H4 (cell line): ENCODE results near the gene CCDC182. TPM values are rescaled to one million over a fixed set of nuclear protein-coding genes. Genes with fewer than 3 reads are reported as not detected.

ENCODE experiments used
- DNase-seq: peaks from one replicate; pipeline ENCODE4 v3.0.0-alpha.2; 2015; ENCODE audit warnings: low spot score
- total RNA-seq: library from RNA; depleted of rRNA; stranded (reverse); fragments of >200 nt; shearing (Covaris generic); gene quantifications from 2 replicates; pipeline ENCODE4 v1.2.3, GENCODE V29; 2014; rRNA removed

The CCDC182 gene
- total RNA-seq: not detected in 2 replicates

- no peak for DNase-seq
Observed at GRCh38 chr17:57745242-57745641, at the start of gene CCDC182. TSS of gene CCDC182 (minus strand) at chr17:57745299. CDS start at chr17:57745272, 27 bp downstream.

- no peak for DNase-seq
Observed at GRCh38 chr17:57794841-57795240, 49.7 kb upstream of the CCDC182 start.

- DNase-seq: no peak
Observed at GRCh38 chr17:57788725-57789124, 43.6 kb upstream of the CCDC182 start.

GRCh38 chr17:57785022-57785421, 39.9 kb upstream of the CCDC182 start:
- DNase-seq: no peak

- DNase-seq: no peak
Observed at GRCh38 chr17:57784226-57784895, 39.3 kb upstream of the CCDC182 start.

- peak; percentile 74 for DNase-seq
Observed at GRCh38 chr17:57783338-57783742, 38.2 kb upstream of the CCDC182 start.

- DNase-seq: no peak
Observed at GRCh38 chr17:57782647-57783337, 37.7 kb upstream of the CCDC182 start.

GRCh38 chr17:57782062-57782490, 37.0 kb upstream of the CCDC182 start:
- no peak for DNase-seq

GRCh38 chr17:57781386-57782061, 36.4 kb upstream of the CCDC182 start:
- DNase-seq: no peak

GRCh38 chr17:57779706-57780105, 34.6 kb upstream of the CCDC182 start:
- no peak for DNase-seq

GRCh38 chr17:57778306-57778705, 33.2 kb upstream of the CCDC182 start:
- no peak for DNase-seq

GRCh38 chr17:57776366-57776765, 31.3 kb upstream of the CCDC182 start:
- DNase-seq: no peak

- no peak for DNase-seq
Observed at GRCh38 chr17:57774872-57775271, 29.8 kb upstream of the CCDC182 start.

- DNase-seq: no peak
Observed at GRCh38 chr17:57773557-57773956, 28.5 kb upstream of the CCDC182 start.

GRCh38 chr17:57772774-57773173, 27.7 kb upstream of the CCDC182 start:
- DNase-seq: no peak

- DNase-seq: no peak
Observed at GRCh38 chr17:57767561-57767960, 22.5 kb upstream of the CCDC182 start.

GRCh38 chr17:57766318-57766943, 21.3 kb upstream of the CCDC182 start:
- DNase-seq: no peak

- DNase-seq: no peak
Observed at GRCh38 chr17:57762452-57763395, 17.6 kb upstream of the CCDC182 start.

- DNase-seq: no peak
Observed at GRCh38 chr17:57761887-57762286, 16.8 kb upstream of the CCDC182 start.

- DNase-seq: no peak
Observed at GRCh38 chr17:57760046-57760445, 14.9 kb upstream of the CCDC182 start.

- no peak for DNase-seq
Observed at GRCh38 chr17:57758654-57759053, 13.6 kb upstream of the CCDC182 start.
